ENCODE data around the gene RAPH1.

DNA sequence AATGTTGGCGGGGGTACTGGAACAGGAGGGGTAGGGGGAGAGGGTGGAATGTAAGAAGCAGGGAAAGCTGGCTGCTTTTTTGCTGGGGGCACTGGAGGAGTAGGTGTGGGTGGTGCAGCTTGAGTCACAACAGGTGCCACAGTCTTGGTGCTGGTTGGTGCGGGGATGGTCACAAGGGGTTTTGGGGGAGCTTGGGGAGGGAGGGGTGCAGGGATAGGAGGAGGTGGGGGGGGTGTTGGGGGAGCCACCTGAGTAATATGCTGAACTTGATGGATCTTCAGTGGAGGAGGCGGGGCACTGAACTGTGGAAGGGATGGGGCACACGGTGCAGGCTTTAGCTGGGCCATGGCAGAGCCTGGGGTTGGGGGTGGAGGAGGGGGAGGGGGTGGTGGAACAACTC, 94.4 kb downstream of the RAPH1 start:
- TF ChIP-seq, protein P1, sequence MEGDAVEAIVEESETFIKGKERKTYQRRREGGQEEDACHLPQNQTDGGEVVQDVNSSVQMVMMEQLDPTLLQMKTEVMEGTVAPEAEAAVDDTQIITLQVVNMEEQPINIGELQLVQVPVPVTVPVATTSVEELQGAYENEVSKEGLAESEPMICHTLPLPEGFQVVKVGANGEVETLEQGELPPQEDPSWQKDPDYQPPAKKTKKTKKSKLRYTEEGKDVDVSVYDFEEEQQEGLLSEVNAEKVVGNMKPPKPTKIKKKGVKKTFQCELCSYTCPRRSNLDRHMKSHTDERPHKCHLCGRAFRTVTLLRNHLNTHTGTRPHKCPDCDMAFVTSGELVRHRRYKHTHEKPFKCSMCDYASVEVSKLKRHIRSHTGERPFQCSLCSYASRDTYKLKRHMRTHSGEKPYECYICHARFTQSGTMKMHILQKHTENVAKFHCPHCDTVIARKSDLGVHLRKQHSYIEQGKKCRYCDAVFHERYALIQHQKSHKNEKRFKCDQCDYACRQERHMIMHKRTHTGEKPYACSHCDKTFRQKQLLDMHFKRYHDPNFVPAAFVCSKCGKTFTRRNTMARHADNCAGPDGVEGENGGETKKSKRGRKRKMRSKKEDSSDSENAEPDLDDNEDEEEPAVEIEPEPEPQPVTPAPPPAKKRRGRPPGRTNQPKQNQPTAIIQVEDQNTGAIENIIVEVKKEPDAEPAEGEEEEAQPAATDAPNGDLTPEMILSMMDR (IDR thresholded peaks at IDR 0.05), result no peak
- no peak for TF ChIP-seq ZFX (IDR thresholded peaks at IDR 0.05; ENCODE audit: borderline replicate concordance)

Measured in 22Rv1 (cell line).